BE2C (cell line): Measurements from ENCODE around the gene HAGHL.

Experiments
- DNase-seq: peaks from one replicate; pipeline ENCODE4 v3.0.0-alpha.2; 2020
- H3K27me3 ChIP-seq: fragments of 250-450 bp; sonication (Bioruptor Pico); 2 replicates; pipeline ENCODE4 v1.5.1; 2020; ENCODE audit warnings: mild to moderate bottlenecking
- H3K36me3 ChIP-seq: fragments of 250-450 bp; sonication (Bioruptor Pico); 2 replicates; pipeline ENCODE4 v1.5.1; 2020; ENCODE audit warnings: mild to moderate bottlenecking
- H3K4me1 ChIP-seq: fragments of 250-450 bp; sonication (Bioruptor Pico); 2 replicates; pipeline ENCODE4 v1.5.1; 2020
- H3K4me3 ChIP-seq: 2 replicates; pipeline ENCODE4 v1.5.1; 2011; ENCODE audit warnings: low read depth, low read length
- H3K9me3 ChIP-seq: fragments of 250-450 bp; sonication (Bioruptor Pico); 2 replicates; pipeline ENCODE4 v1.5.1; 2020
- CTCF ChIP-seq: IDR thresholded peaks from 2 replicates; pipeline ENCODE4 v1.5.1; 2012; ENCODE audit warnings: mild to moderate bottlenecking, low read depth, low read length

HAGHL gene

DNA sequence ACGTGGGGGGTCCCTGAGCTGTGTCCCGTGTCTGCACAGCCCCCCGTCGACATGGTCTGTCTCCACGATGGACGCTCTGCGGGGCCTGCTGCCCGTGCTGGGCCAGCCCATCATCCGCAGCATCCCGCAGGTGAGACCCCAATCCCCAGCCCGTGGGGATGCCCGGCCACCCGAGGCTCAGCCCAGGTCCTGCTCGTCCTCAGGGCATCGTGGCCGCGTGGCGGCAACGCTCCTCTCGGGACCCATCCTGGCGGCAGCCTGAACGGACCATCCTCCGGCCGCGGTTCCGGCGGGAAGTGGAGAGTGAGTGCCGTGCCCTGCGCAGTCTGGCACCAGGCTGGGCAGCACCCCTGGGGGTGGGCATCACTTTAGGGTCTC is 38.6 kb downstream of the HAGHL start:
- no peaks in the 10 kb centered on the region for H3K36me3 ChIP-seq
- no peak for TF ChIP-seq CTCF
- H3K4me1 ChIP-seq = no peaks in the 10 kb centered on the region
- H3K9me3 ChIP-seq = no peaks in the 10 kb centered on the region
- no peak overlapping the region for H3K4me3 ChIP-seq
- no peaks in the 10 kb centered on the region for H3K27me3 ChIP-seq
- no peak for DNase-seq

DNA sequence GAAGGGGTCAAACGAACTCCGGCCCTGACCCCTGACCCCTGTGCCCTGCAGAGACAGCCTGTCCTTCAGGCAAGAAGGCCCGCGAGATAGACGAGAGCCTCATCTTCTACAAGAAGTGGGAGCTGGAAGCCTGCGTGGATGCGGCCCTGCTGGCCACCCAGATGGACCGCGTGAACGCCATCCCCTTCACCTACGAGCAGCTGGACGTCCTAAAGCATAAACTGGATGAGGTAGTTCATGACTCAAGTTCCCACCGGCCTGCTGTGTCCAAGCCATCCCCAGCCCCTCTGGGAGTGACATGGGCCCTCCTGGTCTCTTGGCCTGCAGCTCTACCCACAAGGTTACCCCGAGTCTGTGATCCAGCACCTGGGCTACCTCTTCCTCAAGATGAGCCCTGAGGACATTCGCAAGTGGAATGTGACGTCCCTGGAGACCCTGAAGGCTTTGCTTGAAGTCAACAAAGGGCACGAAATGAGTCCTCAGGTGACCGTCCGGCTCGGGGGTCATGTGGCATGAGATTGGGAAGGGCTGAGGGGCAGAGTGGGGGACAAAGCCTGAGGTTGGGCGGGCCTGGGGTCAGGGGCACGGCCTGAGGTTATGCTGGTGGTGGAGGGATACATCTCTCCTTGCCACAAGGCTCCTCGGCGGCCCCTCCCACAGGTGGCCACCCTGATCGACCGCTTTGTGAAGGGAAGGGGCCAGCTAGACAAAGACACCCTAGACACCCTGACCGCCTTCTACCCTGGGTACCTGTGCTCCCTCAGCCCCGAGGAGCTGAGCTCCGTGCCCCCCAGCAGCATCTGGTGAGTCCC is 39.3 kb downstream of the HAGHL start:
- H3K4me1 ChIP-seq = no peaks in the 10 kb centered on the region
- no peaks in the 10 kb centered on the region for H3K36me3 ChIP-seq
- TF ChIP-seq CTCF = no peak
- DNase-seq = no peak
- H3K27me3 ChIP-seq = no peaks in the 10 kb centered on the region
- no peak overlapping the region for H3K4me3 ChIP-seq
- no peaks in the 10 kb centered on the region for H3K9me3 ChIP-seq

GRCh38 chr16:766820-767640 is 40.1 kb downstream of the HAGHL start:
- no peak overlapping the region for H3K4me3 ChIP-seq
- no peak for TF ChIP-seq CTCF
- H3K36me3 ChIP-seq = no peaks in the 10 kb centered on the region
- no peaks in the 10 kb centered on the region for H3K4me1 ChIP-seq
- H3K9me3 ChIP-seq = no peaks in the 10 kb centered on the region
- no peak for DNase-seq
- no peaks in the 10 kb centered on the region for H3K27me3 ChIP-seq

- Histone ChIP-seq H3K9me3 (no peaks in the 10 kb centered on the region), H3K36me3 (no peaks in the 10 kb centered on the region), H3K4me3 (no peak overlapping the region), H3K27me3 (no peaks in the 10 kb centered on the region), H3K4me1 (no peaks in the 10 kb centered on the region)
- DNase-seq = no peak
- no peak for TF ChIP-seq CTCF
Observed at GRCh38 chr16:767743-768235, 40.9 kb downstream of the HAGHL start.

DNA sequence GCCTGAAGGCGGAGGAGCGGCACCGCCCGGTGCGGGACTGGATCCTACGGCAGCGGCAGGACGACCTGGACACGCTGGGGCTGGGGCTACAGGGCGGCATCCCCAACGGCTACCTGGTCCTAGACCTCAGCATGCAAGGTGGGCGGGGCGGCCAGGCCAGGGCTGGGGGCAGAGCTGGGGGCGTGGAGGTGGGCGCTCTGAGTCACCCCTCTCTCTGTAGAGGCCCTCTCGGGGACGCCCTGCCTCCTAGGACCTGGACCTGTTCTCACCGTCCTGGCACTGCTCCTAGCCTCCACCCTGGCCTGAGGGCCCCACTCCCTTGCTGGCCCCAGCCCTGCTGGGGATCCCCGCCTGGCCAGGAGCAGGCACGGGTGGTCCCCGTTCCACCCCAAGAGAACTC is 41.5 kb downstream of the HAGHL start:
- H3K9me3 ChIP-seq = no peaks in the 10 kb centered on the region
- H3K36me3 ChIP-seq = no peaks in the 10 kb centered on the region
- H3K4me1 ChIP-seq = no peaks in the 10 kb centered on the region
- no peaks in the 10 kb centered on the region for H3K27me3 ChIP-seq
- no peak for DNase-seq
- no peak overlapping the region for H3K4me3 ChIP-seq
- no peak for TF ChIP-seq CTCF
